HEK293 (cell line): ENCODE data around the gene SEC11A.

ENCODE experiments used
- CTCF ChIA-PET: fragments of 350-600 bp; formaldehyde crosslinking; extraction: SDS; loops from one replicate; lab custom pipeline; 2021; ENCODE audit warnings: antibody characterized with exemption; lab: Yijun Ruan, JAX
- POLR2A ChIA-PET: fragments of 300-600 bp; formaldehyde crosslinking; extraction: SDS; loops from one replicate; lab custom pipeline; 2020; ENCODE audit warnings: antibody characterized with exemption, inconsistent platforms; lab: Yijun Ruan, JAX
- H3K27ac ChIP-seq: fragments of 200-500 bp; sonication (Bioruptor generic); 2 replicates; pipeline ENCODE4 v1.5.1; 2014; ENCODE audit warnings: low read depth, low read length, control low read depth, inconsistent platforms; ENCODE audit errors: extremely low read depth
- H3K36me3 ChIP-seq, 2 experiments: fragments of 200-500 bp in 1 of 2; sonication (Bioruptor generic) in 1 of 2; 1 replicate in 1 of 2; 2 replicates in 1 of 2; pipeline ENCODE4 v1.5.1; 2014 to 2017; ENCODE audit warnings: inconsistent platforms in 2 of 2, low read length in 2 of 2; ENCODE audit not compliant: control insufficient read depth in 2 of 2, insufficient read depth in 1 of 2
- H3K4me1 ChIP-seq: fragments of 200-500 bp; sonication (Bioruptor generic); 2 replicates; pipeline ENCODE4 v1.5.1; 2014; ENCODE audit warnings: mild to moderate bottlenecking, low read length, inconsistent platforms; ENCODE audit not compliant: control insufficient read depth, insufficient read depth
- H3K4me3 ChIP-seq: 2 replicates; pipeline ENCODE4 v1.5.1; 2011; ENCODE audit warnings: low read depth, mild to moderate bottlenecking, control low read depth, low read length, moderate library complexity
- H3K9me3 ChIP-seq: fragments of 200-500 bp; sonication (Bioruptor generic); 2 replicates; pipeline ENCODE4 v1.5.1; 2014; ENCODE audit warnings: low read depth, low read length, inconsistent platforms; ENCODE audit not compliant: control insufficient read depth, insufficient read depth
- INSM2 ChIP-seq: fragments of 450-650 bp; formaldehyde crosslinking; IDR thresholded peaks from 2 replicates; pipeline ENCODE4 v1.5.1; 2016; ENCODE audit warnings: missing biosample characterization, missing genetic modification characterization
- KLF9 ChIP-seq: fragments of 450-650 bp; formaldehyde crosslinking; IDR thresholded peaks from 2 replicates; pipeline ENCODE4 v1.5.1; 2016; ENCODE audit warnings: missing biosample characterization, missing genetic modification characterization, low read depth
- PRDM1 ChIP-seq: fragments of 450-650 bp; formaldehyde crosslinking; IDR thresholded peaks from 2 replicates; pipeline ENCODE4; 2016; ENCODE audit warnings: missing biosample characterization, missing genetic modification characterization
- ZBTB49 ChIP-seq: fragments of 450-650 bp; formaldehyde crosslinking; IDR thresholded peaks from 2 replicates; pipeline ENCODE4 v1.5.1; 2016; ENCODE audit warnings: missing biosample characterization, missing genetic modification characterization, low read depth
- ZNF175 ChIP-seq: fragments of 450-650 bp; formaldehyde crosslinking; IDR thresholded peaks from 2 replicates; pipeline ENCODE4 v1.5.1; 2016; ENCODE audit warnings: missing biosample characterization, missing genetic modification characterization
- ZNF19 ChIP-seq: fragments of 450-650 bp; formaldehyde crosslinking; IDR thresholded peaks from 2 replicates; pipeline ENCODE4; 2016; ENCODE audit warnings: missing biosample characterization, missing genetic modification characterization, low read depth
- ZNF202 ChIP-seq: fragments of 450-650 bp; formaldehyde crosslinking; IDR thresholded peaks from 2 replicates; pipeline ENCODE4 v1.5.1; 2016; ENCODE audit warnings: missing biosample characterization, missing genetic modification characterization, borderline replicate concordance
- ZNF211 ChIP-seq: fragments of 450-650 bp; formaldehyde crosslinking; IDR thresholded peaks from 2 replicates; pipeline ENCODE4 v1.5.1; 2016; ENCODE audit warnings: low read depth, missing biosample characterization, missing genetic modification characterization
- ZNF354C ChIP-seq: fragments of 450-650 bp; formaldehyde crosslinking; IDR thresholded peaks from 2 replicates; pipeline ENCODE4 v1.5.1; 2016; ENCODE audit warnings: missing biosample characterization, missing genetic modification characterization, low read depth, borderline replicate concordance
- ZNF510 ChIP-seq: fragments of 450-650 bp; formaldehyde crosslinking; IDR thresholded peaks from 2 replicates; pipeline ENCODE4 v1.5.1; 2018; ENCODE audit warnings: mild to moderate bottlenecking, missing genetic modification characterization, missing biosample characterization; ENCODE audit not compliant: insufficient replicate concordance
- ZNF529 ChIP-seq: fragments of 450-650 bp; formaldehyde crosslinking; IDR thresholded peaks from 2 replicates; pipeline ENCODE4 v1.5.1; 2017; ENCODE audit warnings: missing genetic modification characterization, missing biosample characterization; ENCODE audit not compliant: insufficient replicate concordance
- ZNF610 ChIP-seq: fragments of 450-650 bp; formaldehyde crosslinking; IDR thresholded peaks from 2 replicates; pipeline ENCODE4 v1.5.1; 2016; ENCODE audit warnings: missing biosample characterization, missing genetic modification characterization, borderline replicate concordance
- ZNF621 ChIP-seq: fragments of 450-650 bp; formaldehyde crosslinking; IDR thresholded peaks from 2 replicates; pipeline ENCODE4 v1.5.1; 2017; ENCODE audit warnings: missing biosample characterization, missing genetic modification characterization
- ZNF623 ChIP-seq: fragments of 450-650 bp; formaldehyde crosslinking; IDR thresholded peaks from 2 replicates; pipeline ENCODE4 v1.5.1; 2016; ENCODE audit warnings: missing biosample characterization, missing genetic modification characterization
- ZNF707 ChIP-seq: fragments of 450-650 bp; formaldehyde crosslinking; IDR thresholded peaks from 2 replicates; pipeline ENCODE4 v1.5.1; 2016; ENCODE audit warnings: missing biosample characterization, missing genetic modification characterization
- ZNF768 ChIP-seq: fragments of 450-650 bp; formaldehyde crosslinking; IDR thresholded peaks from 2 replicates; pipeline ENCODE4 v1.5.1; 2018; ENCODE audit warnings: missing biosample characterization, mild to moderate bottlenecking, missing genetic modification characterization
- ZNF837 ChIP-seq: fragments of 450-650 bp; formaldehyde crosslinking; IDR thresholded peaks from 2 replicates; pipeline ENCODE4 v1.5.1; 2016; ENCODE audit warnings: missing biosample characterization, missing genetic modification characterization
- TF ChIP-seq, protein P1 (sequence below): fragments of 450-650 bp; formaldehyde crosslinking; IDR thresholded peaks from 2 replicates; pipeline ENCODE4 v1.5.1; 2017; ENCODE audit warnings: missing biosample characterization, missing genetic modification characterization
- TF ChIP-seq, protein P2 (sequence below): fragments of 450-650 bp; formaldehyde crosslinking; IDR thresholded peaks from 2 replicates; pipeline ENCODE4 v1.5.1; 2017; ENCODE audit warnings: missing biosample characterization, missing genetic modification characterization

SEC11A gene

DNA sequence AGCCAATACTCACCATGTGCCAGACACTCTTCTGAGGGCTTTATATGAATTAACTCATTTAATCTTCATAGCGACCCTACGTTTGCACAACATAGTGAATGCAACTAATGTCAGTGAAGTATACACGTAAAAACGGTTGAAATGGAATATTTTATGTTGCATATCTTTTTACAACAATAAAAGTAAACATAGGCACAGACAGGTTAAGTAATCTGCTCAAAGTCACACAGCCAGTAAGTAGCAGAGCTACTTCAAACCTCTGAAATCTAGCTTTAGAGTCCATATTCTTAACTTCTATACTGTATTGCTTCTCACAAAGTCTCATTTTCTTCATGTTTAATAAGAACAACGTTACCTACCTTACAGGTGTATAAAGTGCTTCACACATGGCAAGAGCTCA is 1.6 kb downstream of the SEC11A start:
- ChIA-PET CTCF (interaction anchor here (0.9 kb wide), 1 partner anchor 57 kb away, joined by 4 read pairs; the partner anchor contains the start of gene NMB), POLR2A (interaction anchor here (0.6 to 3.7 kb wide), 5 partner anchors 9 to 147 kb away, joined by 5 to 64 read pairs (median 6); partner anchors contain the start of gene WDR73)
- H3K4me3 ChIP-seq, result peak overlapping the region; percentile 78
- H3K27ac ChIP-seq, result no peak overlapping the region
- H3K36me3 ChIP-seq, result peaks cover 14 to 30% of the 10 kb centered on the region in 2 experiments; a peak in 2 of 3 replicates
- no peak for TF ChIP-seq ZNF621 (tag by site-specific recombination)
- no peak for TF ChIP-seq ZNF610
- no peak for TF ChIP-seq ZNF202 (tag by site-specific recombination)
- no peak for TF ChIP-seq ZBTB49
- no peak for TF ChIP-seq ZNF354C (tag by site-specific recombination)
- no peak for TF ChIP-seq ZNF211 (tag by site-specific recombination)
- no peak for TF ChIP-seq ZNF837 (tag by site-specific recombination)
- TF ChIP-seq INSM2, result no peak
- TF ChIP-seq, protein P1, sequence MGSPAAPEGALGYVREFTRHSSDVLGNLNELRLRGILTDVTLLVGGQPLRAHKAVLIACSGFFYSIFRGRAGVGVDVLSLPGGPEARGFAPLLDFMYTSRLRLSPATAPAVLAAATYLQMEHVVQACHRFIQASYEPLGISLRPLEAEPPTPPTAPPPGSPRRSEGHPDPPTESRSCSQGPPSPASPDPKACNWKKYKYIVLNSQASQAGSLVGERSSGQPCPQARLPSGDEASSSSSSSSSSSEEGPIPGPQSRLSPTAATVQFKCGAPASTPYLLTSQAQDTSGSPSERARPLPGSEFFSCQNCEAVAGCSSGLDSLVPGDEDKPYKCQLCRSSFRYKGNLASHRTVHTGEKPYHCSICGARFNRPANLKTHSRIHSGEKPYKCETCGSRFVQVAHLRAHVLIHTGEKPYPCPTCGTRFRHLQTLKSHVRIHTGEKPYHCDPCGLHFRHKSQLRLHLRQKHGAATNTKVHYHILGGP (tag by site-specific recombination), result no peak
- TF ChIP-seq ZNF529 (tag by site-specific recombination), result no peak
- TF ChIP-seq, protein P2, sequence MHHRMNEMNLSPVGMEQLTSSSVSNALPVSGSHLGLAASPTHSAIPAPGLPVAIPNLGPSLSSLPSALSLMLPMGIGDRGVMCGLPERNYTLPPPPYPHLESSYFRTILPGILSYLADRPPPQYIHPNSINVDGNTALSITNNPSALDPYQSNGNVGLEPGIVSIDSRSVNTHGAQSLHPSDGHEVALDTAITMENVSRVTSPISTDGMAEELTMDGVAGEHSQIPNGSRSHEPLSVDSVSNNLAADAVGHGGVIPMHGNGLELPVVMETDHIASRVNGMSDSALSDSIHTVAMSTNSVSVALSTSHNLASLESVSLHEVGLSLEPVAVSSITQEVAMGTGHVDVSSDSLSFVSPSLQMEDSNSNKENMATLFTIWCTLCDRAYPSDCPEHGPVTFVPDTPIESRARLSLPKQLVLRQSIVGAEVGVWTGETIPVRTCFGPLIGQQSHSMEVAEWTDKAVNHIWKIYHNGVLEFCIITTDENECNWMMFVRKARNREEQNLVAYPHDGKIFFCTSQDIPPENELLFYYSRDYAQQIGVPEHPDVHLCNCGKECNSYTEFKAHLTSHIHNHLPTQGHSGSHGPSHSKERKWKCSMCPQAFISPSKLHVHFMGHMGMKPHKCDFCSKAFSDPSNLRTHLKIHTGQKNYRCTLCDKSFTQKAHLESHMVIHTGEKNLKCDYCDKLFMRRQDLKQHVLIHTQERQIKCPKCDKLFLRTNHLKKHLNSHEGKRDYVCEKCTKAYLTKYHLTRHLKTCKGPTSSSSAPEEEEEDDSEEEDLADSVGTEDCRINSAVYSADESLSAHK (tag by site-specific recombination), result no peak
- no peak for TF ChIP-seq ZNF19 (tag by site-specific recombination)
- no peak for TF ChIP-seq ZNF707 (tag by site-specific recombination)
- TF ChIP-seq KLF9, result no peak
- TF ChIP-seq ZNF623 (tag by site-specific recombination), result no peak
- no peak for TF ChIP-seq PRDM1 (tag by site-specific recombination)
- TF ChIP-seq ZNF175 (tag by site-specific recombination), result no peak
- no peak for TF ChIP-seq ZNF510 (tag by site-specific recombination)
- TF ChIP-seq ZNF768 (tag by site-specific recombination), result no peak
- H3K4me1 ChIP-seq, result peaks cover 3% of the 10 kb centered on the region; the same call in 1 of the 2 replicates
- H3K9me3 ChIP-seq, result no peaks in the 10 kb centered on the region
